Pancreas (tissue), 10 donors: ENCODE results near the gene PITPNB. TPM values are rescaled to one million over a fixed set of nuclear protein-coding genes. Genes with fewer than 3 reads are reported as not detected.

Experiments
- ATAC-seq, 4 donors: fragments of 200-7000 bp; cut with Tn5 transposase; one replicate each; pipeline versions ENCODE4 v1.8.0 to v1.9.1; 2020; ENCODE audit warnings: mild to moderate bottlenecking in 4 of 4, moderate library complexity in 4 of 4
- DNase-seq, 6 donors: peaks; one replicate each; pipeline ENCODE4 v3.0.0-alpha.2; 2020
- FAIRE-seq: peaks from 2 replicates; lab custom pipeline; 2012; peaks lifted over from hg19 to GRCh38; lab: Jason Lieb, UNC
- H3K27ac ChIP-seq, 4 donors: fragments of 200-600 bp; sonication (generic); 1 replicate in 3 of 4; 2 replicates in 1 of 4; pipeline versions ENCODE4 v1.5.0 to v1.8.0; 2020
- H3K27me3 ChIP-seq, 4 donors: fragments of 200-600 bp; one replicate each; pipeline ENCODE4 v1.8.0; 2021
- H3K36me3 ChIP-seq, 3 donors: fragments of 200-600 bp; sonication (generic) in 1 of 3; one replicate each; pipeline versions ENCODE4 v1.5.0 to v1.8.0; 2020 to 2021
- H3K4me1 ChIP-seq, 3 donors: fragments of 200-600 bp; one replicate each; pipeline ENCODE4 v1.8.0; 2021
- H3K4me3 ChIP-seq, 4 donors: fragments of 200-600 bp; sonication (generic) in 2 of 4; one replicate each; pipeline versions ENCODE4 v1.5.0 to v1.8.0; 2020 to 2021
- H3K9me3 ChIP-seq, 4 donors: fragments of 200-600 bp; one replicate each; pipeline ENCODE4 v1.8.0; 2021
- WGBS, 2 donors: extraction: QIAGEN DNeasy Blood & Tissue Kit; methylation state at CpG; one replicate each; pipeline ENCODE4 v1.1.7; 2013; 5-methylcytosine and 5-hydroxymethylcytosine counted together
- intact Hi-C, 3 donors: fragments of 100-400 bp; cut with DNase I; formaldehyde crosslinking; loops; one replicate each; pipeline versions ENCODE4 v1.11.1 to v1.14.2; 2022
- polyA plus RNA-seq, 2 donors: library from polyadenylated mRNA; stranded (reverse); fragments of 200-250 nt; gene quantifications; one replicate each; pipeline ENCODE4 v1.2.3, GENCODE V29; 2013
- total RNA-seq, 6 donors: library from RNA; stranded (reverse); fragmentation: NEBNext Ultra II Directional in 4 of 6; extraction: Animal tissue kit (Norgen Biotek cat#: 25700) in 4 of 6; gene quantifications; one replicate each; pipeline versions ENCODE4 v1.2.1 to v1.2.4, GENCODE V29; 2021 to 2023
- TF ChIP-seq, protein P1 (sequence below), 4 donors: fragments of 200-600 bp; sonication (generic) in 3 of 4; IDR thresholded peaks; one replicate each; pipeline versions ENCODE4 v1.5.0 to v1.8.0; 2021; ENCODE audit warnings: antibody characterized with exemption in 4 of 4
- donor health status: healthy with polysubstance abuse.
- donor health status: DM: no; HTN: no; CAD: no; lungs with moderate emphysema.
- donor health status: DM: no; HTN: no; CAD: no.
- donor health status: control.
- donor health status: control.
- donor health status: Bipolar disorder and iron deficiency.
- donor health status: DM: yes; HTN: yes; CAD: no.
- donor health status: DM: no; HTN: no; CAD: no.
- donor health status: DM: no; HTN: no; CAD: no.
- donor health status: DM: yes; HTN: yes; CAD: no.

PITPNB gene
- total and polyA plus RNA-seq, 8 donors = 14.3 to 38.0 (median 26.2) TPM

DNA sequence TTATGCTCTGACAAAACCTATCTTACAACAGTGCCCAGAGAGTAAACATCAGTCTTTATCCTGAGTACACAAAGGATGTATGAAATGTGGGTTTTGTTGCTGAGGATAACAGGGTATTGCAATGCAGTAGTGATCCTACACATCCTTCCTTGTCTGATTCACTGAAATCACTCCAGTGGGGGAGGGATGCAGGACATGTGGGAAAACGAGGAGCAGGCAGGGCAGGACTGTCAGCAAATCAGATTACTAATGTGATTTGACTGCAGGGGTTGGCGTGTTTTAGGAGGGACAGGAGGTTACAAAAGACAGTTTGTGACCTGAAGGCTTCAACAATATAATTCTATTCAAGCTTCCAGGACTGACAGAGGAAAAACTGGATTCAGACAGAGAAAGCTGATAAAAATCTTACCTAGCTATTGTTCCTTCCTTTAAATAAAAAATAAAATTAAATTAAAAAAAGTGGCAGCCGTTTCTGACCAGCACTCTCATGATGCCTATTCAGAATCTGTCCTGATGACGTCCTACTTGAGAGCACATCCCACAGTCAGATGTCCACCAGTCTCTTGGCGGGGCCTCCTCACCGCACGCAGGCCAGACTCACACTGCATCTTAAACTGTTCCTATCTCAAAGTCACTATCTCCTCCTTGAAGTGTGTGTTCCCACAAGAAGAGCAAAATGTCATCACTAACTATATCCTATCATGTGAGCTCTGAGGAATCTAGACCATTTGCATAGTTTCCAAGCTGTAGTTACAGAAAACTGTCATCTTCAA, 66.9 kb downstream of the PITPNB start:
- TF ChIP-seq, protein P1, sequence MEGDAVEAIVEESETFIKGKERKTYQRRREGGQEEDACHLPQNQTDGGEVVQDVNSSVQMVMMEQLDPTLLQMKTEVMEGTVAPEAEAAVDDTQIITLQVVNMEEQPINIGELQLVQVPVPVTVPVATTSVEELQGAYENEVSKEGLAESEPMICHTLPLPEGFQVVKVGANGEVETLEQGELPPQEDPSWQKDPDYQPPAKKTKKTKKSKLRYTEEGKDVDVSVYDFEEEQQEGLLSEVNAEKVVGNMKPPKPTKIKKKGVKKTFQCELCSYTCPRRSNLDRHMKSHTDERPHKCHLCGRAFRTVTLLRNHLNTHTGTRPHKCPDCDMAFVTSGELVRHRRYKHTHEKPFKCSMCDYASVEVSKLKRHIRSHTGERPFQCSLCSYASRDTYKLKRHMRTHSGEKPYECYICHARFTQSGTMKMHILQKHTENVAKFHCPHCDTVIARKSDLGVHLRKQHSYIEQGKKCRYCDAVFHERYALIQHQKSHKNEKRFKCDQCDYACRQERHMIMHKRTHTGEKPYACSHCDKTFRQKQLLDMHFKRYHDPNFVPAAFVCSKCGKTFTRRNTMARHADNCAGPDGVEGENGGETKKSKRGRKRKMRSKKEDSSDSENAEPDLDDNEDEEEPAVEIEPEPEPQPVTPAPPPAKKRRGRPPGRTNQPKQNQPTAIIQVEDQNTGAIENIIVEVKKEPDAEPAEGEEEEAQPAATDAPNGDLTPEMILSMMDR (IDR thresholded peaks at IDR 0.05) = no peak
- Histone ChIP-seq H3K4me1 (no peaks in the 10 kb centered on the region), H3K36me3 (peaks cover 3 to 31% (median 7%) of the 10 kb centered on the region in 3 donors), H3K9me3 (no peaks in the 10 kb centered on the region), H3K27me3 (no peaks in the 10 kb centered on the region), H3K27ac (no peak overlapping the region), H3K4me3 (no peak overlapping the region)
- no peak for FAIRE-seq
- no peak for DNase-seq
- ATAC-seq = no peak
- WGBS, 2 donors = 85 to 87% methylated on average over 7 of the region's 7 CpGs
- intact Hi-C loops = no loop called here

DNA sequence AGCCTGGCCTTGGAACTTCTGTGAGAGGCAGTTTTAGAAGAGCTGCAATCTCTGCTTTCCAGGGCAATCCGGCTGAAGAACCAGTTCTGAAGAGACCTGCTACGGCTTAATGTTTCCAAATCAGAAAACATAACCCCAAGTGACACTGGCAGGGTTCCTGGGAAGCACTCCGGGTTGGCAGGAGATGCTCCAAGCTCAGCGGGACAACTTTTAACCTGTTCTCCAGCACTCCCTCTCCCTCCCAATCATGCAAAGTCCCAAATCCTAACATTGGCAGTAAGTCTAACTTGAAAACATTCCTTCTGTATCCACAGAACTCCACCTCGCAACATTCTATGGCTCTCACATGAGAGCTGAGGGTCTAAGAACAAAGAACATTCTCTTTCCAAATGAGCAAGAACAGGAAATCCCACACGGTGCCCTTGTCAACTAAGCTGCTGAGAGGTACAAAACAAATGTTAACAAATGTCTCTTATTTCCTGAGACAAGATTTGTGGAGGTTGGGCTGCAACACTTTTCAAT, 69.0 kb downstream of the PITPNB start:
- peak overlapping the region in 1 of 4 donors; percentile 4 for H3K27ac ChIP-seq
- H3K27me3 ChIP-seq = no peaks in the 10 kb centered on the region
- H3K9me3 ChIP-seq = no peaks in the 10 kb centered on the region
- peaks cover 3 to 25% (median 7%) of the 10 kb centered on the region in 3 donors for H3K36me3 ChIP-seq
- FAIRE-seq (no peak), DNase-seq (no peak), ATAC-seq (peak; percentile 12 to 63 (median 43))
- WGBS, 2 donors = 49% methylated on average over 6 of the region's 6 CpGs
- H3K4me1 ChIP-seq = no peaks in the 10 kb centered on the region
- TF ChIP-seq, protein P1 (IDR thresholded peaks at IDR 0.05) = no peak
- intact Hi-C loops = no loop called here
- no peak overlapping the region for H3K4me3 ChIP-seq

DNA sequence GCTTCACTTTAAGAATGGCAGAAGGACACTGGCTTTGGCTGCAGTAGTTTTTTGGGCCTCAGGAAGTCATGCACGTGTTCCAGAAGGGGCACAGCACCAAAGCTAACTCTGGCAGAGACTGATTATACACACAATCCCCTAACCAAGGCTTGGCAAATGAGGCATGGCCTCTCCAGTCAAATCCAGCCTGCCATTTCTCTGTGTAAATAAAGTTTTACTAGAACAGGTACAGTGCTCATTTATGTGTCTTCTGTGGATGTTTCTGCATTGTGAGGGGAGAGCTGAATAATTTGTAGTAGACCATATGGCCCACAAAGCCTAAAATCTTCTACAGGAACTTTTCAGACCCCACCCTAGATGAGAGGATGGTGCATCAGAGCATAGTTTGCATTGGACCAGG, 71.1 kb downstream of the PITPNB start:
- Histone ChIP-seq H3K4me3 (no peak overlapping the region), H3K36me3 (peaks cover 3 to 15% (median 7%) of the 10 kb centered on the region in 3 donors), H3K9me3 (no peaks in the 10 kb centered on the region), H3K27ac (no peak overlapping the region), H3K4me1 (no peaks in the 10 kb centered on the region), H3K27me3 (no peaks in the 10 kb centered on the region)
- intact Hi-C loops = no loop called here
- DNase-seq (no peak), FAIRE-seq (no peak), ATAC-seq (no peak)
- 82 to 93% methylated on average over 1 of the region's 1 CpG for WGBS, 2 donors
- TF ChIP-seq, protein P1 (IDR thresholded peaks at IDR 0.05) = no peak

DNA sequence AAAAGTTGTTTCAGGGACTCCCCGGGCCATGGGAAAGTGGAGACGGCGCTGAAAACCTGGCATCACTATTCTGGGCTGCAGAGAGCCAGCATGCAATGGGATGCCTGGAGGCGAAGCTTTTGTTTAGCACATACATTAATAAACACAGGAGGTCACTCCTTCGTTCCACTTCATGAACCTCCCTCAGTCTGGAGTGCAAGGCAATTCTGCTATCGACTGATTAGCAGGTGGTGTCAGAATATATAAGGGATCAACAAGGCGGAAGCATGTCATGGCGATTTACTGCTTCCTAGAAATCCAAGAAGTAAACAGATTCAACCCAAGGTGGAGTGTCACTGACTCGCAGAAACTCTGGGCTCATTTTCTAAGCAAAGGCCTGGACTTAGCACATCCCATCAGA, 72.1 kb downstream of the PITPNB start:
- no peak for DNase-seq
- Histone ChIP-seq H3K4me3 (no peak overlapping the region), H3K27me3 (no peaks in the 10 kb centered on the region), H3K36me3 (peaks cover 1 to 4% (median 3%) of the 10 kb centered on the region in 3 donors), H3K9me3 (no peaks in the 10 kb centered on the region), H3K4me1 (peaks cover 0 to 3% (median 0%) of the 10 kb centered on the region in 3 donors), H3K27ac (no peak overlapping the region)
- intact Hi-C loops = no loop called here
- TF ChIP-seq, protein P1 (IDR thresholded peaks at IDR 0.05) = no peak
- 96 to 97% methylated on average over 9 of the region's 9 CpGs for WGBS, 2 donors
- FAIRE-seq = no peak
- no peak for ATAC-seq
